CD14-positive monocyte (primary cell): ENCODE results near the gene GPR161. TPM values are rescaled to one million over a fixed set of nuclear protein-coding genes. Genes with fewer than 3 reads are reported as not detected.

Experiments used
- DNase-seq, 3 donors: peaks; one replicate each; pipeline ENCODE4 v3.0.0-alpha.2; 2011 to 2022
- H2AFZ ChIP-seq: 2 replicates; pipeline ENCODE4 v1.6.0; 2012; ENCODE audit warnings: mild to moderate bottlenecking, low read depth, low read length, inconsistent platforms; ENCODE audit not compliant: insufficient read depth, poor library complexity, severe bottlenecking
- H3K27ac ChIP-seq, 2 donors: 1 replicate in 1 of 2; 2 replicates in 1 of 2; pipeline ENCODE4 v1.5.1; 2012 to 2013; ENCODE audit warnings: low read length in 2 of 2, control low read depth in 1 of 2, inconsistent platforms in 1 of 2, low read depth in 1 of 2, mild to moderate bottlenecking in 1 of 2
- H3K27me3 ChIP-seq, 2 donors: one replicate each; pipeline versions ENCODE4 v1.6.0 to v1.6.1; 2011 to 2013; ENCODE audit warnings: low read length in 2 of 2; ENCODE audit not compliant: control insufficient read depth in 2 of 2, insufficient read depth in 2 of 2
- H3K36me3 ChIP-seq, 2 donors: replicated peaks in 1 of 2; 1 replicate in 1 of 2; 2 replicates in 1 of 2; pipeline versions ENCODE4 v1.5.1 to v1.6.1; 2012 to 2013; ENCODE audit warnings: low read length in 2 of 2, control low read depth in 1 of 2, inconsistent platforms in 1 of 2, mild to moderate bottlenecking in 1 of 2; ENCODE audit not compliant: insufficient read depth in 2 of 2, control insufficient read depth in 1 of 2
- H3K4me1 ChIP-seq, 2 donors: 1 replicate in 1 of 2; 2 replicates in 1 of 2; pipeline versions ENCODE4 v1.5.1 to v1.6.1; 2012 to 2013; ENCODE audit warnings: low read length in 2 of 2, control low read depth in 1 of 2, inconsistent platforms in 1 of 2, mild to moderate bottlenecking in 1 of 2, moderate library complexity in 1 of 2; ENCODE audit not compliant: insufficient read depth in 2 of 2, control insufficient read depth in 1 of 2
- H3K4me2 ChIP-seq: replicated peaks from 2 replicates; pipeline ENCODE3; 2012; ENCODE audit warnings: low read length, moderate library complexity, mild to moderate bottlenecking; ENCODE audit not compliant: poor library complexity, severe bottlenecking; ENCODE audit errors: extremely low read depth
- H3K4me3 ChIP-seq, 3 experiments: fragments of 200-600 bp in 1 of 3; sonication (generic) in 1 of 3; replicated peaks in 1 of 3; 1 replicate in 2 of 3; 2 replicates in 1 of 3; pipeline ENCODE4 v1.5.1; 2011 to 2013; ENCODE audit warnings: low read length in 3 of 3, mild to moderate bottlenecking in 3 of 3, control low read depth in 2 of 3, low read depth in 2 of 3, inconsistent platforms in 1 of 3, moderate library complexity in 1 of 3
- H3K79me2 ChIP-seq: 2 replicates; pipeline ENCODE4 v1.6.0; 2012; ENCODE audit warnings: mild to moderate bottlenecking, control low read depth, inconsistent platforms, low read length, moderate library complexity; ENCODE audit not compliant: insufficient read depth
- H3K9ac ChIP-seq: 2 replicates; pipeline ENCODE4 v1.6.0; 2017; ENCODE audit warnings: low read length, mild to moderate bottlenecking; ENCODE audit not compliant: insufficient read depth, poor library complexity, severe bottlenecking
- H3K9me3 ChIP-seq, 2 donors: replicated peaks in 1 of 2; 1 replicate in 1 of 2; 2 replicates in 1 of 2; pipeline versions ENCODE4 v1.5.1 to v1.6.1; 2012 to 2013; ENCODE audit warnings: low read length in 2 of 2, control low read depth in 1 of 2; ENCODE audit not compliant: control insufficient read depth in 1 of 2, insufficient read depth in 1 of 2
- H4K20me1 ChIP-seq: 2 replicates; pipeline ENCODE4 v1.6.0; 2012; ENCODE audit warnings: mild to moderate bottlenecking, low read length, control low read depth, moderate library complexity; ENCODE audit not compliant: insufficient read depth
- H3K27ac Mint-ChIP-seq, 7 donors: one replicate each; pipeline ENCODE4 v1.8.0; 2020; ENCODE audit warnings: mild to moderate bottlenecking in 7 of 7, mixed read lengths in 7 of 7, moderate library complexity in 6 of 7, inconsistent platforms in 2 of 7
- H3K27me3 Mint-ChIP-seq, 3 donors: one replicate each; pipeline ENCODE4 v1.8.0; 2021 to 2022; ENCODE audit warnings: low read depth in 3 of 3, mild to moderate bottlenecking in 3 of 3, mixed read lengths in 3 of 3, moderate library complexity in 3 of 3, inconsistent platforms in 1 of 3
- H3K36me3 Mint-ChIP-seq, 2 donors: one replicate each; pipeline ENCODE4 v1.8.0; 2020; ENCODE audit warnings: mixed read lengths in 2 of 2, inconsistent platforms in 1 of 2, mild to moderate bottlenecking in 1 of 2
- H3K4me1 Mint-ChIP-seq: one replicate; pipeline ENCODE4 v1.8.0; 2020; ENCODE audit warnings: mild to moderate bottlenecking, mixed read lengths
- H3K4me3 Mint-ChIP-seq, 2 donors: one replicate each; pipeline ENCODE4 v1.8.0; 2020; ENCODE audit warnings: mild to moderate bottlenecking in 2 of 2, mixed read lengths in 2 of 2, moderate library complexity in 1 of 2
- H3K9me3 Mint-ChIP-seq, 7 donors: one replicate each; pipeline ENCODE4 v1.8.0; 2020 to 2022; ENCODE audit warnings: mixed read lengths in 7 of 7, mild to moderate bottlenecking in 6 of 7, moderate library complexity in 6 of 7, inconsistent platforms in 2 of 7
- WGBS: methylation state at CpG from one replicate; pipeline ENCODE4 v1.1.5; 2013; ENCODE audit warnings: missing lambda C conversion rate; ENCODE audit not compliant: insufficient coverage; 5-methylcytosine and 5-hydroxymethylcytosine counted together
- intact Hi-C, 2 donors: fragments of 100-400 bp; cut with micrococcal nuclease; formaldehyde crosslinking; loops; one replicate each; pipeline versions ENCODE4 v1.15.0 to v1.15.1; 2023
- polyA plus RNA-seq, 3 donors: library from polyadenylated mRNA; depleted of rRNA in 1 of 3; unstranded in 2 of 3; stranded (reverse) in 1 of 3; fragments of 300-500 nt in 2 of 3; fragments of >200 nt in 1 of 3; fragmentation: Illumina TruSeq in 2 of 3; gene quantifications; 1 replicate in 2 of 3; 2 replicates in 1 of 3; pipeline ENCODE4 v1.2.3, GENCODE V29; 2012 to 2021
- TF ChIP-seq, protein P1 (sequence below): fragments of 200-600 bp; IDR thresholded peaks from one replicate; pipeline ENCODE4 v1.8.0; 2022; ENCODE audit warnings: antibody characterized with exemption, mild to moderate bottlenecking

GPR161 gene
- polyA plus RNA-seq, 3 donors = 0.65 TPM; not detected in 2

DNA sequence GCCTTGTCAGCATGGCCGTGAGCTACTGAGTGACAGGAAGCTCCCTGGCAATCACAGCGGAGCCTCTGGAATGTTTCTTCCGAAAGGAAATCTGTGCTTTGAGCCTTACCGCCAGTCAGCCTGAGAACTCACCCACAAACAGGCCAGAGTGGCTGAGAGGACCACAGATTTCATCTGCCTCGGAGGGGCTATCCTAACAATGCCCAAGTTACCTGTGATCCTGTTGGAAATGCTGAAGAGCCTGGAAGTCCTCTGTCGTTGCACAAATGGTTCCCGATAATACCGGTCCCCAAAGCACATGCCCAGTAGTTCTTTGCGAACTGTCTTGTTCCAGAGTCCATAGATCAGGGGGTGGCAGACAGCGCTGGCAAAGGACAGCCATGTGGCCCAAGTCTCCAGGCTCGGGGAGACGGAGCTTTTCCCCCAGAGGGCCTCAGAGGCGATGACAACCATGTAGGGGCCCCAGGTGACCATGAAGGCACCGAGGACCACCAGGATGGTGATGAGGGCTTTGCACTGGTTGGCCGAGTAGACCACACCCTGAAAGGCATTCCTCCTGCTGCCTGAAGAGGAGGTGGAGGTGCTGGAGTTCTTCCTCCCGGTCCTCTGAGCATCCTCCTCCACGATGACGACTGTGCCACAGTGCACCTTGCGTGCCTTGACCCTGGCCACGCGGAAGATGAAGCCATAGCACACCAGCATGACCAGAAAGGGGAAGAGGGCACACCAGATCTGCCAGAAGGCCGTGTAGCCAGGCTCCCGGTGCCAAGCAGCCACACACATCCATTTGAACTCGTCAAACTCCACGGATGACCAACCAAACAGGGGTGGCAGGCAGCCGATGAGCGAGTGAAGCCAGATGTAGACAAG lies 40.2 kb downstream of the GPR161 start:
- DNase-seq = no peak
- TF ChIP-seq, protein P1, sequence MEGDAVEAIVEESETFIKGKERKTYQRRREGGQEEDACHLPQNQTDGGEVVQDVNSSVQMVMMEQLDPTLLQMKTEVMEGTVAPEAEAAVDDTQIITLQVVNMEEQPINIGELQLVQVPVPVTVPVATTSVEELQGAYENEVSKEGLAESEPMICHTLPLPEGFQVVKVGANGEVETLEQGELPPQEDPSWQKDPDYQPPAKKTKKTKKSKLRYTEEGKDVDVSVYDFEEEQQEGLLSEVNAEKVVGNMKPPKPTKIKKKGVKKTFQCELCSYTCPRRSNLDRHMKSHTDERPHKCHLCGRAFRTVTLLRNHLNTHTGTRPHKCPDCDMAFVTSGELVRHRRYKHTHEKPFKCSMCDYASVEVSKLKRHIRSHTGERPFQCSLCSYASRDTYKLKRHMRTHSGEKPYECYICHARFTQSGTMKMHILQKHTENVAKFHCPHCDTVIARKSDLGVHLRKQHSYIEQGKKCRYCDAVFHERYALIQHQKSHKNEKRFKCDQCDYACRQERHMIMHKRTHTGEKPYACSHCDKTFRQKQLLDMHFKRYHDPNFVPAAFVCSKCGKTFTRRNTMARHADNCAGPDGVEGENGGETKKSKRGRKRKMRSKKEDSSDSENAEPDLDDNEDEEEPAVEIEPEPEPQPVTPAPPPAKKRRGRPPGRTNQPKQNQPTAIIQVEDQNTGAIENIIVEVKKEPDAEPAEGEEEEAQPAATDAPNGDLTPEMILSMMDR = no peak
- Histone ChIP-seq H4K20me1 (no peaks in the 10 kb centered on the region), H3K4me3 (no peak overlapping the region), H3K4me1 (no peaks in the 10 kb centered on the region), H3K27ac (no peak overlapping the region), H2AFZ (no peak overlapping the region), H3K27me3 (no peaks in the 10 kb centered on the region), H3K9ac (no peak overlapping the region), H3K9me3 (no peaks in the 10 kb centered on the region), H3K36me3 (no peaks in the 10 kb centered on the region), H3K79me2 (no peaks in the 10 kb centered on the region), H3K4me2 (no peak overlapping the region)
- Mint-ChIP-seq H3K9me3 (peaks cover 0 to 2% (median 0%) of the 10 kb centered on the region in 7 donors), H3K27me3 (peaks cover 0 to 1% (median 0%) of the 10 kb centered on the region in 3 donors), H3K4me3 (no peak overlapping the region), H3K27ac (no peak overlapping the region), H3K36me3 (no peaks in the 10 kb centered on the region), H3K4me1 (no peaks in the 10 kb centered on the region)
- 93% methylated on average over 27 of the region's 27 CpGs for WGBS
- intact Hi-C loops = no loop called here

GRCh38 chr1:168095476-168095875 lies 41.3 kb downstream of the GPR161 start:
- Histone ChIP-seq H3K4me3 (no peak overlapping the region), H3K4me2 (no peak overlapping the region), H3K4me1 (no peaks in the 10 kb centered on the region), H4K20me1 (no peaks in the 10 kb centered on the region), H3K27me3 (no peaks in the 10 kb centered on the region), H3K27ac (no peak overlapping the region), H2AFZ (no peak overlapping the region), H3K9me3 (no peaks in the 10 kb centered on the region), H3K79me2 (no peaks in the 10 kb centered on the region), H3K36me3 (no peaks in the 10 kb centered on the region), H3K9ac (no peak overlapping the region)
- H3K9me3 Mint-ChIP-seq = peaks cover 0 to 2% (median 0%) of the 10 kb centered on the region in 7 donors
- no peak overlapping the region for H3K4me3 Mint-ChIP-seq
- intact Hi-C loops = no loop called here
- H3K27ac Mint-ChIP-seq = no peak overlapping the region
- H3K4me1 Mint-ChIP-seq = no peaks in the 10 kb centered on the region
- TF ChIP-seq, protein P1 = no peak
- WGBS = 98% methylated on average over 5 of the region's 6 CpGs
- no peak for DNase-seq
- H3K36me3 Mint-ChIP-seq = no peaks in the 10 kb centered on the region
- H3K27me3 Mint-ChIP-seq = peaks cover 0 to 3% (median 0%) of the 10 kb centered on the region in 3 donors
